Measurements from ENCODE around the gene TCFL5.

TCFL5 gene

GRCh38 chr20:62796699-62797491 is 64.7 kb downstream of the TCFL5 start:
- FAIRE-seq (no peak), DNase-seq (ENCODE audit: insufficient read length, low spot score) (no peak)
- TF ChIP-seq CTCF (IDR thresholded peaks at IDR 0.05; ENCODE audit: insufficient read depth, missing control alignments) = no peak

DNA sequence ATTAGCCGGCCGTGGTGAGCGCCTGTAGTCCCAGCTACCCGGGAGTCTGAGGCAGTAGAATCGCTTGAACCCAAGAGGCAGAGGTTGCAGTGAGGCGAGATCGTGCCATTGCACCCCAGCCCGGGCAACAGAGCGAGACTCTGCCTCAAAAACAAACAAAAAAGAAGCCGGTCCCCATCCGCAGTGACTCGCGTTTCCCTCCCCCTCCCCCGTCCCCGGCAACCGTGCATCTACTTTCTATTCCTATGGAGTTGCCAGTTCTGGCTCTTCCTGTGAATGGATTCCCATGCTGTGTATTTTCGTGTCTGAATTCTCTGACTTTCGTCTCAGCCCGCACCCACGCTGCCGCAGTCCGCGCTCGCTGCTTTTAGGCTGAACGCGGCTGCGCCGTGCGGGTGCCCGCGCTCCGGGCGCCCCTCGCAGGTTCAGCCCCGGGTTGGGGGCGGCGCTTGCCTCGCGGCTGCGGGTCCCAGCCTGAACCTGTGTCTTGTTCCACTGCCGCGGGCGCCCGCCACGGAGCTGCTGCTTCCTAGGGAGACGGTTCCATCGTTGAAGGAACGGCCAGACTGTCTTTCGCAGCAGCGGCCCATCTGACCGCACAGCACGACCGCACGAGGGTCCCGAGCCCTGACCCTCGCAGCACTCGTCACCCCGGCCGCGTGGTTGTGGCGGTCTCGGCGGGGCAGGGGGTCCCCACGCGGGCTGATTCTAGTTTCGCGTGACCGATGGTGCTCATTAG is 66.4 kb downstream of the TCFL5 start:
- no peak for TF ChIP-seq CTCF (IDR thresholded peaks at IDR 0.05; ENCODE audit: insufficient read depth, missing control alignments)
- FAIRE-seq (no peak), DNase-seq (ENCODE audit: insufficient read length, low spot score) (no peak)

- no peak for TF ChIP-seq CTCF (IDR thresholded peaks at IDR 0.05; ENCODE audit: insufficient read depth, missing control alignments)
- peak; percentile 83 for DNase-seq (ENCODE audit: insufficient read length, low spot score)
- no peak for FAIRE-seq
Measured at GRCh38 chr20:62794007-62794724, 67.5 kb downstream of the TCFL5 start.

- DNase-seq (ENCODE audit: insufficient read length, low spot score) (no peak), FAIRE-seq (no peak)
- no peak for TF ChIP-seq CTCF (IDR thresholded peaks at IDR 0.05; ENCODE audit: insufficient read depth, missing control alignments)
Measured at GRCh38 chr20:62793757-62794006, 67.9 kb downstream of the TCFL5 start.

DNA sequence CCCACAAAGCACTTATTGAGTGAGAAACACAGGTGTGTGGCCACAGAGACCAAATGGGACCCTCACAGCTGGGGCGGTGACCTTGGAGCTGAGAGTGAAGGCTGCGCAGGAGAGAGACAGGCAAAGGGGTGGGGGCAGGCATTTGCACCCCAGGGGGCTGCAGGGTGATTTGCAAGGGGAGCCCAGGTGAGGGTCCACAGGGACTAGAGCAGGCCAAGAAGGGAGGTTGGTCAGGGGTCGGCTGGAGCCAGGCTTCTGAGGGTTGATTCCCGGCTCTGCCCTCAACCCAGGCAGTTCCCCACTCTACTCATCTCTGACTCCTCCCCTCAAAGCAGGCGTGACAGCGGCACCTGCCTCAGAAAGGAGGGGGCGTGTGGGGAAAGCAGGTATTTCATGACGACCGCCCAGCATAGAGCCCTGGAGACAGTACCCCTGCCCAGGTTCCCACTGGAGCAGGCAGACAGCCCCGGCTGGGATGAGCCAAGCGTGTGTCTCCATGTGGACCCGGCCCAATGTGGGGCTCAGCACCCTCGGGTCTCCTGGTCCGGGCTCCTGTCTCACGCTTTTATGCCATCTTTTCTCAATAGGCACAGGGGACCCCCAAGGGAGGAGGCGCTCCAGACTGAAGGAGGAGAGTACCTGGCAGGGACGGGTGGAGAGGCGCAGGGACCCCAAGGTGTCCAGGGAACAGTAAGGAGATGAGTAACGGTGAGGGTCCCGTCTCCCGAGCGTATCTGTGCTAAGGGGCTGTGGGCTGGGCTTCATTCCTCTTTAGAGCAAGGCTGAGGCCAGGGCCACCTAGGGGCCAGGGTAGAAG is 68.5 kb downstream of the TCFL5 start:
- no peak for TF ChIP-seq CTCF (IDR thresholded peaks at IDR 0.05; ENCODE audit: insufficient read depth, missing control alignments)
- no peak for FAIRE-seq
- DNase-seq (ENCODE audit: insufficient read length, low spot score) = no peak

GRCh38 chr20:62792182-62792939 is 69.3 kb downstream of the TCFL5 start:
- no peak for DNase-seq (ENCODE audit: insufficient read length, low spot score)
- TF ChIP-seq CTCF (IDR thresholded peaks at IDR 0.05; ENCODE audit: insufficient read depth, missing control alignments) = no peak
- FAIRE-seq = no peak
